GM12874 (cell line): ENCODE data around the gene TRIM43.

Experiments
- CTCF ChIP-seq: IDR thresholded peaks from 2 replicates; pipeline ENCODE4 v1.5.1; 2011; ENCODE audit warnings: low read depth, mild to moderate bottlenecking, control low read depth, low read length, moderate library complexity; ENCODE audit not compliant: insufficient read depth

TRIM43 gene

GRCh38 chr2:95578539-95578938 lies 13.3 kb upstream of the TRIM43 start:
- no peak for TF ChIP-seq CTCF
